ENCODE measurements around the gene CENPT.

GRCh38 chr16:67807148-67807682 is 40.3 kb downstream of the CENPT start:
- TF ChIP-seq SP2 (CRISPR knock-in tag; IDR thresholded peaks at IDR 0.05) (no peak), GATAD1 (CRISPR knock-in tag; IDR thresholded peaks at IDR 0.05) (no peak; the same call in 1 of the 2 replicates), SMC3 (IDR thresholded peaks at IDR 0.05; ENCODE audit: low read length) (no peak), ZNF274 (CRISPR knock-in tag; IDR thresholded peaks at IDR 0.05) (no peak), CTCF (CRISPR knock-in tag; IDR thresholded peaks at IDR 0.05) (peak; percentile 50), RELA (CRISPR knock-in tag; IDR thresholded peaks at IDR 0.05) (no peak), ZNF143 (CRISPR knock-in tag; IDR thresholded peaks at IDR 0.05) (no peak), CHCHD3 (CRISPR knock-in tag; IDR thresholded peaks at IDR 0.05) (peak; percentile 79; the same call in 1 of the 2 replicates), RARG (CRISPR knock-in tag; IDR thresholded peaks at IDR 0.05; ENCODE audit: low read depth) (no peak)
